ENCODE data around the gene TPH2.

DNA sequence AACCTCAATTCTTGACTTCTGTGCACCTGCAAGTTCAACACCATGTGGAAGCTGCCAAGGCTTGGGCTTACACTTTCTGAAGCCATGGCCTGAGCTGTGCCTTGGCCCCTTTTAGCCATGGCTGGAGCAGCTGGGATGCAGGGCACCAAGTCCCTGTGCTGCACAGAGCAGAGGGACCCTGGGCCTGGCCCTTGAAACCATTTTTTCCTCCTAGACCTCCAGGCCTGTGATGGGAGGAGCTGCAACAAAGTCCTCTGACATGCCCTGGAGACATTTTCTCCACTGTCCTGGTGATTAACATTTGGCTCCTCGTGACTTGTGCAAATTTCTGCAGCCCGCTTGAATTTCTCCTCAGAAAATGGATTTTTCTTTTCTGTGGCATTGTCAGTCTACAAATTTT lies 132.4 kb downstream of the TPH2 start:
- TF ChIP-seq, protein P1, sequence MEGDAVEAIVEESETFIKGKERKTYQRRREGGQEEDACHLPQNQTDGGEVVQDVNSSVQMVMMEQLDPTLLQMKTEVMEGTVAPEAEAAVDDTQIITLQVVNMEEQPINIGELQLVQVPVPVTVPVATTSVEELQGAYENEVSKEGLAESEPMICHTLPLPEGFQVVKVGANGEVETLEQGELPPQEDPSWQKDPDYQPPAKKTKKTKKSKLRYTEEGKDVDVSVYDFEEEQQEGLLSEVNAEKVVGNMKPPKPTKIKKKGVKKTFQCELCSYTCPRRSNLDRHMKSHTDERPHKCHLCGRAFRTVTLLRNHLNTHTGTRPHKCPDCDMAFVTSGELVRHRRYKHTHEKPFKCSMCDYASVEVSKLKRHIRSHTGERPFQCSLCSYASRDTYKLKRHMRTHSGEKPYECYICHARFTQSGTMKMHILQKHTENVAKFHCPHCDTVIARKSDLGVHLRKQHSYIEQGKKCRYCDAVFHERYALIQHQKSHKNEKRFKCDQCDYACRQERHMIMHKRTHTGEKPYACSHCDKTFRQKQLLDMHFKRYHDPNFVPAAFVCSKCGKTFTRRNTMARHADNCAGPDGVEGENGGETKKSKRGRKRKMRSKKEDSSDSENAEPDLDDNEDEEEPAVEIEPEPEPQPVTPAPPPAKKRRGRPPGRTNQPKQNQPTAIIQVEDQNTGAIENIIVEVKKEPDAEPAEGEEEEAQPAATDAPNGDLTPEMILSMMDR (IDR thresholded peaks at IDR 0.05), result no peak
- TF ChIP-seq RFX5 (IDR thresholded peaks at IDR 0.05) (no peak), RNF2 (IDR thresholded peaks at IDR 0.05; ENCODE audit: borderline replicate concordance, low read depth) (no peak), POLR2A (IDR thresholded peaks at IDR 0.05; ENCODE audit: low read length) (no peak), KDM5A (IDR thresholded peaks at IDR 0.05) (no peak)
- TF ChIP-seq, protein P2, sequence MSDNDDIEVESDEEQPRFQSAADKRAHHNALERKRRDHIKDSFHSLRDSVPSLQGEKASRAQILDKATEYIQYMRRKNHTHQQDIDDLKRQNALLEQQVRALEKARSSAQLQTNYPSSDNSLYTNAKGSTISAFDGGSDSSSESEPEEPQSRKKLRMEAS (IDR thresholded peaks at IDR 0.05), result no peak
